Measurements from ENCODE around the gene CSNK2B.

- TF ChIP-seq CTCF (IDR thresholded peaks at IDR 0.05) (no peak), POLR2A (IDR thresholded peaks at IDR 0.05) (no peak), EP300 (IDR thresholded peaks at IDR 0.05) (no peak), POLR2AphosphoS5 (IDR thresholded peaks at IDR 0.05) (no peak)
Measured at GRCh38 chr6:31690231-31691077, 24.6 kb downstream of the CSNK2B start.

Measured in suprapubic skin (tissue), 4 donors.